AG04450 (cell line): ENCODE results near the gene ADH1A. TPM values are rescaled to one million over a fixed set of nuclear protein-coding genes. Genes with fewer than 3 reads are reported as not detected.

Experiments used
- polyA plus RNA-seq: library from polyadenylated mRNA; depleted of rRNA; stranded (reverse); fragments of >200 nt; gene quantifications from 2 replicates; pipeline ENCODE4 v1.2.3, GENCODE V29; 2011; rRNA removed

The ADH1A gene
- polyA plus RNA-seq, 1 experiment = not detected

Other genes starting within 250 kb of the ADH1A start
- gene ADH5, start 202.2 kb downstream of the ADH1A start, polyA plus RNA-seq = 349 and 437 TPM in 2 replicates
- gene ADH4, start 146.7 kb downstream of the ADH1A start, polyA plus RNA-seq = not detected in 2 replicates
- 0.02 TPM in 1 of 2 replicates, not detected in the other for gene ADH6, start 71.7 kb downstream of the ADH1A start, polyA plus RNA-seq
- 26.1 and 29.1 TPM in 2 replicates for gene ADH1B, start 30.4 kb upstream of the ADH1A start, polyA plus RNA-seq
- gene ADH1C, start 61.8 kb upstream of the ADH1A start, polyA plus RNA-seq = 0.77 and 0.88 TPM in 2 replicates
- gene ADH7, start 144.4 kb upstream of the ADH1A start, polyA plus RNA-seq = not detected in 2 replicates
- not detected in 2 replicates for gene C4orf17, start 220.0 kb upstream of the ADH1A start, polyA plus RNA-seq